AG04449 (cell line): ENCODE results near the gene AMACR.
"Not testable (repeated sequence)": the region's sequence is repeated elsewhere in the genome, so short reads cannot be mapped to it uniquely, and the experiment has no call there.

ENCODE experiments used
- CTCF ChIA-PET: fragments of 350-600 bp; formaldehyde crosslinking; extraction: SDS; loops from one replicate; lab custom pipeline; 2021; ENCODE audit warnings: antibody characterized with exemption; lab: Yijun Ruan, JAX
- POLR2A ChIA-PET: fragments of 400-600, 350-600 bp; formaldehyde crosslinking; extraction: SDS; loops from one replicate; lab custom pipeline; 2020; ENCODE audit warnings: antibody characterized with exemption, inconsistent platforms; lab: Yijun Ruan, JAX
- DNase-seq: peaks from one replicate; pipeline ENCODE4 v3.0.0-alpha.2; 2010; ENCODE audit warnings: low read depth, low spot score
- H3K4me3 ChIP-seq: 2 replicates; pipeline ENCODE4 v1.5.1; 2011; ENCODE audit warnings: low read depth, mild to moderate bottlenecking, control low read depth, low read length
- CTCF ChIP-seq: IDR thresholded peaks from one replicate; pipeline ENCODE4 v1.5.1; 2011; ENCODE audit warnings: mild to moderate bottlenecking, moderate library complexity, low read length, control low read depth, inconsistent platforms; ENCODE audit not compliant: insufficient read depth; ENCODE audit errors: missing control alignments

The AMACR gene

GRCh38 chr5:33957577-33958150, 50.2 kb downstream of the AMACR start:
- ChIA-PET CTCF (interaction anchor here (0.8 to 10.1 kb wide), 5 partner anchors 9 to 23 kb away, joined by 3 to 82 read pairs (median 5); partner anchors contain the start of gene RXFP3), POLR2A (no interaction called here)
- no peak for DNase-seq
- H3K4me3 ChIP-seq = no peak overlapping the region
- no peak for TF ChIP-seq CTCF

DNA sequence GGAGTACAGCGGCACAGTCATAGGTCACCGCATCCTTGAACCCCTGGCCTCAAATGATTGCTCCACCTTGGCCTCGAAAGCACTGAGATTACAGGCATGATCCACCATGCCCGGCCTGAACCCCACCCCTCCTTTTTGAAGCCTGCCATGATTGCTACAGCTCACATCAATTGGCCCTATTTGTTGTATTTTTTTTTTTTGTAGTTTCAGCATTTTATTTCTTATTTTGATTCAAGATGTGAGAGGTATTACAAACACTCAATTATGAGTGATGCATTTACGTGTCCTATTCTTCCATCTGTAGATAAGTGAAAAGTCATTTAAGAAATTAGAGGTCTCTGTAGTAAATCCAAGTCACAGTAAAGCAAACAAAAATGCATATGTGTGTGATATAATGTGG, 55.7 kb downstream of the AMACR start:
- H3K4me3 ChIP-seq, POLR2A ChIA-PET, DNase-seq: not testable (repeated sequence)
- CTCF ChIA-PET = interaction anchor here (1.1 to 2.2 kb wide), 2 partner anchors 17 kb away, joined by 4 to 7 read pairs; no protein-coding TSS in a partner anchor

GRCh38 chr5:33944543-33945132, 63.2 kb downstream of the AMACR start:
- ChIA-PET POLR2A (no interaction called here), CTCF (interaction anchor here (0.6 to 1.9 kb wide), 4 partner anchors 10 to 26 kb away, joined by 3 to 9 read pairs (median 4); no protein-coding TSS in a partner anchor)
- TF ChIP-seq CTCF = no peak
- DNase-seq = no peak
- H3K4me3 ChIP-seq = no peak overlapping the region

DNA sequence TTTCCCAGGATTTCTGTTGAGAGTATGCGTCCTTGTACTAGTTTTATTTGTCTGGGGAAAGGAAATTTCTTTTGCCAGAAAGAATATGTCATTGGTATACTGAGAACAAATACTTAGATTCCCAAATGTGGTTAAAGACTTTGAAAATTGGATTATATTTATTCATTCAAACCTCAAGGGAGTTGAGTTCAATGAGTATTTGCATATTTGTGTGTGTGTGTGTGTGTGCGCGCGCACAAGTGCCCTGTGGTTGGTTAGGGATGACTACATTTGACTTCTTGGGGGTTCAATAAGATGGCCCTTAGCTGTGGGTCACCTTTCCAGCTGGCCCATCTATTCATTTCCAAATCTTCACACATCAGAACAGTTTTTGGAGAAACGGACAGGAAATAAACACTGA, 66.8 kb downstream of the AMACR start:
- ChIA-PET CTCF (interaction anchor here (0.9 to 1.9 kb wide), 3 partner anchors 9 to 56 kb away, joined by 3 to 5 read pairs (median 3); no protein-coding TSS in a partner anchor), POLR2A (no interaction called here)
- H3K4me3 ChIP-seq = no peak overlapping the region
- no peak for DNase-seq
- TF ChIP-seq CTCF = no peak

DNA sequence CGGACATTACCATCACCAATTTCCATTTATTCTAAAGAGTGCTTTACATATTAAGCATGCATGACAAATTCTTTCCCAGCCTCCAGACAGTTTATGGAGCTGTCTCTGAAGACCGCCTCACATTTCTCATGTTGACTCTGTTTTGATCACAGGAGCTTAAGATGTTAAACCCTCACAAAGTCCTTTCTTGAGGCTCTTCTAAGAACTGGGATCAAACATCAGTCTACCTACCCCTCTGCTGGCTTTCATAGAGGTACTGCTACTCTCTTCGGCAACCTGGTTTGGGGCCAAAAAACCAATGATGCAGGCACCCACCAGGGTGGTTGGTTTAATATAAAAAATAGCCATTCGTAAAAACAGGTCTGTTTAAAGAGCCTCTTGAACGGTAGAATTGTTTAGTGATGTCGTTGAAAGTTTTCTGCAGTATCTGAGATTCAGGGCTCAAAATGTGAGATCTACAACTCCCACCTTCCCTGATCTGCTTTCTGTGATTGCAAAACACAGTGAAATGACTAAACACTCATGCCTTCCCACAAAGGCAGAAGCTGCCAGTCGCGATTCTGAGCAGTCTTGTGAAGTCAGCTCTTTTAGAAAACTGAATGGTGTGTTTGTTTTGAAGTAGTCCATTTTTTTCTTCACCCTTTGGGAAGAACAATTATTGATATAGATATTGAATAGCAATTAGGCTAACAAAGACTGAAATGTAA, 68.1 kb downstream of the AMACR start:
- ChIA-PET CTCF (interaction anchor here (1.0 to 1.3 kb wide), 2 partner anchors 16 to 30 kb away, joined by 3 to 5 read pairs; no protein-coding TSS in a partner anchor), POLR2A (no interaction called here)
- H3K4me3 ChIP-seq = no peak overlapping the region
- TF ChIP-seq CTCF = no peak
- no peak for DNase-seq

GRCh38 chr5:33938881-33939280, 69.0 kb downstream of the AMACR start:
- CTCF ChIA-PET = interaction anchor here (1.3 kb wide), 1 partner anchor 15 kb away, joined by 3 read pairs; no protein-coding TSS in a partner anchor
- no peak for TF ChIP-seq CTCF
- no peak for DNase-seq
- POLR2A ChIA-PET = no interaction called here
- H3K4me3 ChIP-seq = no peak overlapping the region
